ENCODE measurements around the gene FRMD6.
A peak's percentile ranks its signal among the peaks of the same experiment; 100 is the strongest.

FRMD6 gene

GRCh38 chr14:51676549-51676948 lies 24.8 kb downstream of the FRMD6 start:
- no peaks in the 10 kb centered on the region for H3K4me1 Mint-ChIP-seq
- no peak for ATAC-seq
- H3K27ac Mint-ChIP-seq, result no peak overlapping the region
- no peaks in the 10 kb centered on the region for H3K36me3 Mint-ChIP-seq
- H3K4me3 Mint-ChIP-seq, result no peak overlapping the region
- no peaks in the 10 kb centered on the region for H3K9me3 Mint-ChIP-seq
- H3K27me3 Mint-ChIP-seq, result peaks cover 23% of the 10 kb centered on the region

- H3K4me3 Mint-ChIP-seq, result no peak overlapping the region
- no peaks in the 10 kb centered on the region for H3K9me3 Mint-ChIP-seq
- no peaks in the 10 kb centered on the region for H3K4me1 Mint-ChIP-seq
- H3K27ac Mint-ChIP-seq, result no peak overlapping the region
- ATAC-seq, result no peak
- peaks cover 23% of the 10 kb centered on the region for H3K27me3 Mint-ChIP-seq
- H3K36me3 Mint-ChIP-seq, result no peaks in the 10 kb centered on the region
Measured at GRCh38 chr14:51677266-51677665, 25.6 kb downstream of the FRMD6 start.

- H3K36me3 Mint-ChIP-seq, result no peaks in the 10 kb centered on the region
- H3K4me3 Mint-ChIP-seq, result no peak overlapping the region
- H3K27me3 Mint-ChIP-seq, result peaks cover 23% of the 10 kb centered on the region
- ATAC-seq, result no peak
- H3K27ac Mint-ChIP-seq, result no peak overlapping the region
- no peaks in the 10 kb centered on the region for H3K9me3 Mint-ChIP-seq
- H3K4me1 Mint-ChIP-seq, result no peaks in the 10 kb centered on the region
Measured at GRCh38 chr14:51677738-51678137, 26.0 kb downstream of the FRMD6 start.

- ATAC-seq, result no peak
- Mint-ChIP-seq H3K27me3 (peaks cover 12% of the 10 kb centered on the region), H3K27ac (no peak overlapping the region), H3K36me3 (no peaks in the 10 kb centered on the region), H3K4me3 (no peak overlapping the region), H3K4me1 (no peaks in the 10 kb centered on the region), H3K9me3 (no peaks in the 10 kb centered on the region)
Measured at GRCh38 chr14:51680031-51680430, 28.3 kb downstream of the FRMD6 start.

- no peak overlapping the region for H3K27ac Mint-ChIP-seq
- ATAC-seq, result peak; percentile 27
- no peaks in the 10 kb centered on the region for H3K36me3 Mint-ChIP-seq
- H3K27me3 Mint-ChIP-seq, result peaks cover 12% of the 10 kb centered on the region
- H3K4me3 Mint-ChIP-seq, result no peak overlapping the region
- no peaks in the 10 kb centered on the region for H3K9me3 Mint-ChIP-seq
- H3K4me1 Mint-ChIP-seq, result no peaks in the 10 kb centered on the region
Measured at GRCh38 chr14:51681411-51681810, 29.7 kb downstream of the FRMD6 start.

GRCh38 chr14:51682411-51682810 lies 30.7 kb downstream of the FRMD6 start:
- no peak overlapping the region for H3K4me3 Mint-ChIP-seq
- H3K27ac Mint-ChIP-seq, result no peak overlapping the region
- no peaks in the 10 kb centered on the region for H3K9me3 Mint-ChIP-seq
- peaks cover 12% of the 10 kb centered on the region for H3K27me3 Mint-ChIP-seq
- H3K4me1 Mint-ChIP-seq, result no peaks in the 10 kb centered on the region
- ATAC-seq, result no peak
- H3K36me3 Mint-ChIP-seq, result no peaks in the 10 kb centered on the region

- ATAC-seq, result no peak
- Mint-ChIP-seq H3K4me1 (no peaks in the 10 kb centered on the region), H3K27me3 (peaks cover 24% of the 10 kb centered on the region), H3K36me3 (no peaks in the 10 kb centered on the region), H3K9me3 (no peaks in the 10 kb centered on the region), H3K4me3 (no peak overlapping the region), H3K27ac (no peak overlapping the region)
Measured at GRCh38 chr14:51684760-51685159, 33.0 kb downstream of the FRMD6 start.

GRCh38 chr14:51691176-51691575 lies 39.5 kb downstream of the FRMD6 start:
- H3K27ac Mint-ChIP-seq, result no peak overlapping the region
- no peaks in the 10 kb centered on the region for H3K4me1 Mint-ChIP-seq
- no peaks in the 10 kb centered on the region for H3K36me3 Mint-ChIP-seq
- H3K9me3 Mint-ChIP-seq, result no peaks in the 10 kb centered on the region
- ATAC-seq, result no peak
- peaks cover 14% of the 10 kb centered on the region for H3K27me3 Mint-ChIP-seq
- H3K4me3 Mint-ChIP-seq, result no peak overlapping the region

- H3K27me3 Mint-ChIP-seq, result peaks cover 23% of the 10 kb centered on the region
- H3K4me3 Mint-ChIP-seq, result no peak overlapping the region
- no peaks in the 10 kb centered on the region for H3K9me3 Mint-ChIP-seq
- no peak for ATAC-seq
- H3K36me3 Mint-ChIP-seq, result no peaks in the 10 kb centered on the region
- no peaks in the 10 kb centered on the region for H3K4me1 Mint-ChIP-seq
- H3K27ac Mint-ChIP-seq, result no peak overlapping the region
Measured at GRCh38 chr14:51692646-51693045, 40.9 kb downstream of the FRMD6 start.

- no peak for ATAC-seq
- H3K36me3 Mint-ChIP-seq, result no peaks in the 10 kb centered on the region
Measured at GRCh38 chr14:51697848-51698247, 46.1 kb downstream of the FRMD6 start.

GRCh38 chr14:51701951-51702350 lies 50.2 kb downstream of the FRMD6 start:
- Mint-ChIP-seq H3K4me1 (no peaks in the 10 kb centered on the region), H3K27ac (no peak overlapping the region), H3K36me3 (no peaks in the 10 kb centered on the region), H3K9me3 (no peaks in the 10 kb centered on the region), H3K27me3 (peaks cover 6% of the 10 kb centered on the region), H3K4me3 (no peak overlapping the region)
- ATAC-seq, result no peak

More at GRCh38 chr14:51697848-51698247, 46.1 kb downstream of the FRMD6 start:
- Mint-ChIP-seq H3K4me3 (no peak overlapping the region), H3K27me3 (peaks cover 9% of the 10 kb centered on the region), H3K27ac (no peak overlapping the region), H3K9me3 (no peaks in the 10 kb centered on the region), H3K4me1 (no peaks in the 10 kb centered on the region)

GRCh38 chr14:51703787-51704186 lies 52.1 kb downstream of the FRMD6 start:
- Mint-ChIP-seq H3K27ac (no peak overlapping the region), H3K36me3 (no peaks in the 10 kb centered on the region), H3K9me3 (no peaks in the 10 kb centered on the region), H3K4me3 (no peak overlapping the region), H3K27me3 (no peaks in the 10 kb centered on the region), H3K4me1 (no peaks in the 10 kb centered on the region)
- ATAC-seq, result no peak

GRCh38 chr14:51704545-51704944 lies 52.8 kb downstream of the FRMD6 start:
- H3K9me3 Mint-ChIP-seq, result no peaks in the 10 kb centered on the region
- no peaks in the 10 kb centered on the region for H3K4me1 Mint-ChIP-seq
- ATAC-seq, result no peak
- H3K27me3 Mint-ChIP-seq, result no peaks in the 10 kb centered on the region
- H3K4me3 Mint-ChIP-seq, result no peak overlapping the region
- H3K36me3 Mint-ChIP-seq, result no peaks in the 10 kb centered on the region
- no peak overlapping the region for H3K27ac Mint-ChIP-seq

- no peak for ATAC-seq
- Mint-ChIP-seq H3K36me3 (no peaks in the 10 kb centered on the region), H3K4me3 (no peak overlapping the region), H3K27me3 (no peaks in the 10 kb centered on the region), H3K4me1 (no peaks in the 10 kb centered on the region), H3K9me3 (no peaks in the 10 kb centered on the region), H3K27ac (no peak overlapping the region)
Measured at GRCh38 chr14:51707327-51707726, 55.6 kb downstream of the FRMD6 start.

GRCh38 chr14:51711505-51711904 lies 59.8 kb downstream of the FRMD6 start:
- no peak for ATAC-seq
- Mint-ChIP-seq H3K36me3 (no peaks in the 10 kb centered on the region), H3K27ac (no peak overlapping the region), H3K27me3 (peaks cover 7% of the 10 kb centered on the region), H3K4me1 (no peaks in the 10 kb centered on the region), H3K9me3 (no peaks in the 10 kb centered on the region), H3K4me3 (no peak overlapping the region)

- no peaks in the 10 kb centered on the region for H3K4me1 Mint-ChIP-seq
- no peak overlapping the region for H3K4me3 Mint-ChIP-seq
- no peak overlapping the region for H3K27ac Mint-ChIP-seq
- no peaks in the 10 kb centered on the region for H3K36me3 Mint-ChIP-seq
- H3K9me3 Mint-ChIP-seq, result no peaks in the 10 kb centered on the region
- peaks cover 20% of the 10 kb centered on the region for H3K27me3 Mint-ChIP-seq
- no peak for ATAC-seq
Measured at GRCh38 chr14:51715250-51715649, 63.5 kb downstream of the FRMD6 start.

GRCh38 chr14:51715742-51716141 lies 64.0 kb downstream of the FRMD6 start:
- Mint-ChIP-seq H3K4me1 (no peaks in the 10 kb centered on the region), H3K36me3 (no peaks in the 10 kb centered on the region), H3K27ac (no peak overlapping the region), H3K9me3 (no peaks in the 10 kb centered on the region), H3K4me3 (no peak overlapping the region), H3K27me3 (peaks cover 20% of the 10 kb centered on the region)
- ATAC-seq, result peak; percentile 12

Data from stimulated activated memory B cell treated with anti-CD40 and anti-IgM and Interleukin-4, amounts not matched to agents 10 μg/mL and 1 μg/mL and 100 μg/mL, for 72 hours (primary cell).